Measurements from ENCODE around the gene LYPD5. TPM values are rescaled to one million over a fixed set of nuclear protein-coding genes. Genes with fewer than 3 reads are reported as not detected.

Gene LYPD5
- total and polyA plus RNA-seq, 4 donors: 2.3 to 8.5 (median 7.2) TPM

- no peak for DNase-seq (ENCODE audit: low read depth in 4 of 6, low spot score in 6 of 6)
- no CpG with 5 or more reads among the region's 4 CpGs for WGBS (ENCODE audit: insufficient coverage)
- H3K27ac ChIP-seq (ENCODE audit: low read depth, low read length): no peak overlapping the region
- no peaks in the 10 kb centered on the region for H3K27me3 ChIP-seq (ENCODE audit: control insufficient read depth, insufficient read depth, low read length)
- peaks cover 69% of the 10 kb centered on the region for H3K36me3 ChIP-seq (ENCODE audit: control insufficient read depth, insufficient read depth, low read length)
- no peaks in the 10 kb centered on the region for H3K9me3 ChIP-seq (ENCODE audit: control insufficient read depth, insufficient read depth, low read length)
- no peak overlapping the region for H3K4me3 ChIP-seq (ENCODE audit: low read depth, low read length)
- H3K4me1 ChIP-seq (ENCODE audit: control insufficient read depth, insufficient read depth, low read length): peaks cover 8% of the 10 kb centered on the region
Observed at GRCh38 chr19:43748205-43748594, 54.0 kb downstream of the LYPD5 start.

GRCh38 chr19:43747557-43748204 is 54.6 kb downstream of the LYPD5 start:
- peaks cover 74% of the 10 kb centered on the region for H3K36me3 ChIP-seq (ENCODE audit: control insufficient read depth, insufficient read depth, low read length)

More at GRCh38 chr19:43747557-43748204, 54.6 kb downstream of the LYPD5 start:
- H3K9me3 ChIP-seq (ENCODE audit: control insufficient read depth, insufficient read depth, low read length): no peaks in the 10 kb centered on the region
- no peak overlapping the region for H3K27ac ChIP-seq (ENCODE audit: low read depth, low read length)
- 98% methylated on average over 4 of the region's 16 CpGs for WGBS (ENCODE audit: insufficient coverage)
- DNase-seq (ENCODE audit: low read depth in 4 of 6, low spot score in 6 of 6): no peak
- H3K27me3 ChIP-seq (ENCODE audit: control insufficient read depth, insufficient read depth, low read length): no peaks in the 10 kb centered on the region
- peaks cover 3% of the 10 kb centered on the region for H3K4me1 ChIP-seq (ENCODE audit: control insufficient read depth, insufficient read depth, low read length)
- H3K4me3 ChIP-seq (ENCODE audit: low read depth, low read length): no peak overlapping the region

Other genes with a start within 250 kb of the LYPD5 start
- 10 to 100 TPM; 10.4 to 44.5 TPM for gene XRCC1, start 226.9 kb downstream of the LYPD5 start, total RNA-seq
- gene XRCC1, start 226.9 kb downstream of the LYPD5 start, polyA plus RNA-seq (ENCODE audit: insufficient read length in 2 of 2): 10 to 100 TPM; 49.4 to 53.2 TPM
- gene PINLYP, start 226.6 kb downstream of the LYPD5 start, total RNA-seq: 10 to 100 TPM in 1 of 2 donors, 1 to 10 TPM in 1; 3.4 to 13.7 TPM
- 10 to 100 TPM; 12.9 to 21.6 TPM for gene PINLYP, start 226.6 kb downstream of the LYPD5 start, polyA plus RNA-seq (ENCODE audit: insufficient read length in 2 of 2)
- 10 to 100 TPM; 25.2 to 60.9 TPM for gene IRGQ, start 206.3 kb downstream of the LYPD5 start, total RNA-seq
- gene IRGQ, start 206.3 kb downstream of the LYPD5 start, polyA plus RNA-seq (ENCODE audit: insufficient read length in 2 of 2): 10 to 100 TPM; 40.9 to 50.9 TPM
- gene ZNF576, start 205.9 kb downstream of the LYPD5 start, total RNA-seq: 10 to 100 TPM in 1 of 2 donors, 1 to 10 TPM in 1; 8.0 to 12.1 TPM
- gene ZNF576, start 205.9 kb downstream of the LYPD5 start, polyA plus RNA-seq (ENCODE audit: insufficient read length in 2 of 2): 10 to 100 TPM; 18.4 to 18.8 TPM
- under 1 TPM; 0.10 to 0.22 TPM for gene SRRM5, start 190.4 kb downstream of the LYPD5 start, total RNA-seq
- gene SRRM5, start 190.4 kb downstream of the LYPD5 start, polyA plus RNA-seq (ENCODE audit: insufficient read length in 2 of 2): 1 to 10 TPM; 1.2 to 2.5 TPM
- gene ZNF428, start 182.8 kb downstream of the LYPD5 start, total RNA-seq: 100 to 1,000 TPM in 1 of 2 donors, 10 to 100 TPM in 1; 66.1 to 123 TPM
- gene ZNF428, start 182.8 kb downstream of the LYPD5 start, polyA plus RNA-seq (ENCODE audit: insufficient read length in 2 of 2): 100 to 1,000 TPM; 290 to 305 TPM
- gene CADM4, start 162.6 kb downstream of the LYPD5 start, total RNA-seq: 10 to 100 TPM; 92.3 to 99.3 TPM
- gene CADM4, start 162.6 kb downstream of the LYPD5 start, polyA plus RNA-seq (ENCODE audit: insufficient read length in 2 of 2): 100 to 1,000 TPM; 313 to 325 TPM
- 1 to 10 TPM; 6.9 to 9.0 TPM for gene PLAUR, start 132.3 kb downstream of the LYPD5 start, total RNA-seq
- gene PLAUR, start 132.3 kb downstream of the LYPD5 start, polyA plus RNA-seq (ENCODE audit: insufficient read length in 2 of 2): 1 to 10 TPM; 5.7 to 7.4 TPM
- gene IRGC, start 86.4 kb downstream of the LYPD5 start, total RNA-seq: not detected
- not detected for gene IRGC, start 86.4 kb downstream of the LYPD5 start, polyA plus RNA-seq (ENCODE audit: insufficient read length in 2 of 2)
- gene SMG9, start 47.5 kb downstream of the LYPD5 start, total RNA-seq: 10 to 100 TPM in 1 of 2 donors, 1 to 10 TPM in 1; 9.2 to 36.6 TPM
- gene SMG9, start 47.5 kb downstream of the LYPD5 start, polyA plus RNA-seq (ENCODE audit: insufficient read length in 2 of 2): 100 to 1,000 TPM in 1 of 2 donors, 10 to 100 TPM in 1; 76.5 to 110 TPM
- gene KCNN4, start 21.5 kb downstream of the LYPD5 start, total RNA-seq: 1 to 10 TPM in 1 of 2 donors, under 1 TPM in 1; 0.83 to 1.1 TPM
- under 1 TPM; 0.62 to 0.79 TPM for gene KCNN4, start 21.5 kb downstream of the LYPD5 start, polyA plus RNA-seq (ENCODE audit: insufficient read length in 2 of 2)
- 10 to 100 TPM; 22.0 to 37.7 TPM for gene ZNF283, start 24.9 kb upstream of the LYPD5 start, total RNA-seq
- gene ZNF283, start 24.9 kb upstream of the LYPD5 start, polyA plus RNA-seq (ENCODE audit: insufficient read length in 2 of 2): 10 to 100 TPM; 11.8 to 12.2 TPM
- gene ZNF404, start 81.5 kb upstream of the LYPD5 start, total RNA-seq: 10 to 100 TPM in 1 of 2 donors, 1 to 10 TPM in 1; 8.5 to 11.6 TPM
- 10 to 100 TPM; 16.1 to 19.3 TPM for gene ZNF404, start 81.5 kb upstream of the LYPD5 start, polyA plus RNA-seq (ENCODE audit: insufficient read length in 2 of 2)
- gene ZNF45, start 132.8 kb upstream of the LYPD5 start, total RNA-seq: 10 to 100 TPM; 20.6 to 31.6 TPM
- gene ZNF45, start 132.8 kb upstream of the LYPD5 start, polyA plus RNA-seq (ENCODE audit: insufficient read length in 2 of 2): 10 to 100 TPM; 18.1 to 22.1 TPM
- 10 to 100 TPM; 18.2 to 18.3 TPM for gene ZNF221, start 148.8 kb upstream of the LYPD5 start, total RNA-seq
- gene ZNF221, start 148.8 kb upstream of the LYPD5 start, polyA plus RNA-seq (ENCODE audit: insufficient read length in 2 of 2): 1 to 10 TPM; 6.2 to 8.4 TPM
- 10 to 100 TPM; 12.3 to 14.5 TPM for gene ZNF155, start 181.7 kb upstream of the LYPD5 start, total RNA-seq
- 10 to 100 TPM; 10.2 to 15.0 TPM for gene ZNF155, start 181.7 kb upstream of the LYPD5 start, polyA plus RNA-seq (ENCODE audit: insufficient read length in 2 of 2)
- gene ZNF230, start 200.5 kb upstream of the LYPD5 start, total RNA-seq: 1 to 10 TPM; 6.3 to 7.8 TPM
- gene ZNF230, start 200.5 kb upstream of the LYPD5 start, polyA plus RNA-seq (ENCODE audit: insufficient read length in 2 of 2): 1 to 10 TPM; 4.9 to 5.3 TPM
- gene ZNF222, start 222.9 kb upstream of the LYPD5 start, total RNA-seq: 1 to 10 TPM; 9.4 to 9.9 TPM
- 1 to 10 TPM; 9.6 to 9.9 TPM for gene ZNF222, start 222.9 kb upstream of the LYPD5 start, polyA plus RNA-seq (ENCODE audit: insufficient read length in 2 of 2)
- gene ZNF223, start 249.6 kb upstream of the LYPD5 start, total RNA-seq: 10 to 100 TPM; 11.1 to 14.4 TPM
- gene ZNF223, start 249.6 kb upstream of the LYPD5 start, polyA plus RNA-seq (ENCODE audit: insufficient read length in 2 of 2): 10 to 100 TPM in 1 of 2 donors, 1 to 10 TPM in 1; 9.6 to 11.8 TPM